Caki2 (cell line): ENCODE results near the gene FAM169A. TPM values are rescaled to one million over a fixed set of nuclear protein-coding genes. Genes with fewer than 3 reads are reported as not detected.
"Not testable (repeated sequence)": the region's sequence is repeated elsewhere in the genome, so short reads cannot be mapped to it uniquely, and the experiment has no call there.

Experiments
- DNase-seq: peaks from one replicate; pipeline ENCODE4 v3.0.0-alpha.2; 2015; ENCODE audit warnings: low read depth
- in situ Hi-C: cut with HindIII; loops from 2 replicates; pipeline ENCODE4 v1.10.0; 2016; ENCODE audit warnings: low sequenced_read_pairs, low pct_unique_long_range_greater_than_20kb, mixed read lengths
- total RNA-seq: library from RNA; depleted of rRNA; stranded (reverse); fragments of >200 nt; shearing (Covaris generic); gene quantifications from 2 replicates; pipeline ENCODE4 v1.2.3, GENCODE V29; 2014; ENCODE audit warnings: low replicate concordance

Gene FAM169A
- total RNA-seq, 1 experiment from 2014 or later = 10.0 TPM

GRCh38 chr5:74875994-74876791, 10.0 kb upstream of the FAM169A start:
- in situ Hi-C loops = no loop called here
- no peak for DNase-seq

- in situ Hi-C loops = no loop called here
- no peak for DNase-seq
These were observed 7.5 kb upstream of the FAM169A start for GRCh38 chr5:74873525-74874249.

- in situ Hi-C loops = no loop called here
- DNase-seq = no peak
These were observed 4.3 kb upstream of the FAM169A start for GRCh38 chr5:74870299-74871067.

GRCh38 chr5:74869414-74869813, 3.2 kb upstream of the FAM169A start:
- DNase-seq, in situ Hi-C loops: not testable (repeated sequence)

GRCh38 chr5:74866596-74867162, 492 bp upstream of the FAM169A start:
- no peak for DNase-seq
- in situ Hi-C loops = no loop called here

GRCh38 chr5:74865256-74865803, 857 bp downstream of the FAM169A start:
- DNase-seq = peak; percentile 8
- in situ Hi-C loops = no loop called here

- DNase-seq = no peak
- in situ Hi-C loops = no loop called here
These were observed 1.4 kb downstream of the FAM169A start for GRCh38 chr5:74864823-74865222.

GRCh38 chr5:74863726-74864125, 2.5 kb downstream of the FAM169A start:
- no peak for DNase-seq
- in situ Hi-C loops = no loop called here

GRCh38 chr5:74862221-74862620, 4.0 kb downstream of the FAM169A start:
- in situ Hi-C loops = no loop called here
- no peak for DNase-seq

GRCh38 chr5:74856975-74857374, 9.2 kb downstream of the FAM169A start:
- in situ Hi-C loops, DNase-seq: not testable (repeated sequence)

GRCh38 chr5:74853256-74853655, 12.9 kb downstream of the FAM169A start:
- no peak for DNase-seq
- in situ Hi-C loops = no loop called here

- in situ Hi-C loops = no loop called here
These were observed 14.4 kb downstream of the FAM169A start for GRCh38 chr5:74851684-74852353.

GRCh38 chr5:74850789-74851425, 15.3 kb downstream of the FAM169A start:
- in situ Hi-C loops = no loop called here
- no peak for DNase-seq

More at GRCh38 chr5:74851684-74852353, 14.4 kb downstream of the FAM169A start:
- peak; percentile 3 for DNase-seq

- in situ Hi-C loops = no loop called here
These were observed 16.2 kb downstream of the FAM169A start for GRCh38 chr5:74850030-74850429.

GRCh38 chr5:74848553-74849025, 17.6 kb downstream of the FAM169A start:
- in situ Hi-C loops = no loop called here
- DNase-seq = no peak

More at GRCh38 chr5:74850030-74850429, 16.2 kb downstream of the FAM169A start:
- DNase-seq = no peak

- DNase-seq = peak; percentile 8
- in situ Hi-C loops = no loop called here
These were observed 27.0 kb downstream of the FAM169A start for GRCh38 chr5:74839229-74839628.

- in situ Hi-C loops = no loop called here
- DNase-seq = no peak
These were observed 27.9 kb downstream of the FAM169A start for GRCh38 chr5:74838262-74838661.
